Fibroblast of pulmonary artery (primary cell): ENCODE measurements around the gene HES6.
A peak's percentile ranks its signal among the peaks of the same experiment; 100 is the strongest.

Experiments used
- DNase-seq: peaks from one replicate; pipeline ENCODE4 v3.0.0-alpha.2; 2010; ENCODE audit warnings: low read depth
- H3K4me3 ChIP-seq: replicated peaks from 2 replicates; pipeline ENCODE4 v1.5.1; 2011; ENCODE audit warnings: low read depth, mild to moderate bottlenecking, control low read depth, low read length, moderate library complexity
- TF ChIP-seq, protein P1 (sequence below): IDR thresholded peaks from 2 replicates; pipeline ENCODE4 v1.5.1; 2011; ENCODE audit warnings: mild to moderate bottlenecking, control low read depth, low read length, inconsistent platforms; ENCODE audit errors: missing control alignments

HES6 gene

DNA sequence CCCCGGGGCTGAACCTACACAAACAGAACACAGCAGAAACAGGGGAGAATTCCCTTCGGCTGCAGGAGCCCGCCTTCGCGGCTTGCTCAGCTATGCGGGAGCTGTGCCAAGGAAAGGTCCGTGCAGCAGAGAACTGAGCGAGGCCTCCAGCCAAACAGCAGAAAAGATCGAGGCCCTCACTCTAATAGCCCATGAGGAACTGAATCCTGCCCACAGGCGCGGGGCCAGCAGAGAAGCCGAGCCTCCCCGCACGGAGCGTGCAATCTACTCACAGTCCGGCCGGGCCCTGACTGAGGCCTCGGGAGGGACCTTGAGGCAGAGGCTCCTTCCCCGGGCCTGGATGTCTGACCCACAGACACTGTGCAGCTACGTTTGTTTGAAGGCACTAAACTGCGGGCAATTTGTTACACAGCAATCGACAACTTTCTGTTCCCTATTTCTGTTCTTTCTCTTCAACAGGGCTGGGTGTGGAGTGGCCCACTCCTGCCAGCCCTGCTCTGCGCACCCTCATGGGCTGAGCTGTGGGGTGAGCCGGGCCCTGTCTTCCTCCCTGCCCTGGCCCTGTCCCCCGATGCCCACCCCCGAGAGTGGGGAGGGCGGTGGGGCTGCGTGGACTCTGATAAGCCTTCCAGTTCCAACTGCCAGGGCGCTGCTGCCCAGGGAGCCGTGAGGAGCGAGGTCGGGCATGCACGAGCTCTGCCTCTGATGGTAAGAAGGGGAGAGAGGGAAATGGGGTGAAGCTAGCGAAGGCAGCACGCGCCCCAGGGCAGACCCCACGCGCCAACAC lies 13.7 kb downstream of the HES6 start:
- TF ChIP-seq, protein P1, sequence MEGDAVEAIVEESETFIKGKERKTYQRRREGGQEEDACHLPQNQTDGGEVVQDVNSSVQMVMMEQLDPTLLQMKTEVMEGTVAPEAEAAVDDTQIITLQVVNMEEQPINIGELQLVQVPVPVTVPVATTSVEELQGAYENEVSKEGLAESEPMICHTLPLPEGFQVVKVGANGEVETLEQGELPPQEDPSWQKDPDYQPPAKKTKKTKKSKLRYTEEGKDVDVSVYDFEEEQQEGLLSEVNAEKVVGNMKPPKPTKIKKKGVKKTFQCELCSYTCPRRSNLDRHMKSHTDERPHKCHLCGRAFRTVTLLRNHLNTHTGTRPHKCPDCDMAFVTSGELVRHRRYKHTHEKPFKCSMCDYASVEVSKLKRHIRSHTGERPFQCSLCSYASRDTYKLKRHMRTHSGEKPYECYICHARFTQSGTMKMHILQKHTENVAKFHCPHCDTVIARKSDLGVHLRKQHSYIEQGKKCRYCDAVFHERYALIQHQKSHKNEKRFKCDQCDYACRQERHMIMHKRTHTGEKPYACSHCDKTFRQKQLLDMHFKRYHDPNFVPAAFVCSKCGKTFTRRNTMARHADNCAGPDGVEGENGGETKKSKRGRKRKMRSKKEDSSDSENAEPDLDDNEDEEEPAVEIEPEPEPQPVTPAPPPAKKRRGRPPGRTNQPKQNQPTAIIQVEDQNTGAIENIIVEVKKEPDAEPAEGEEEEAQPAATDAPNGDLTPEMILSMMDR = no peak
- peak; percentile 51 for DNase-seq
- no peak overlapping the region for H3K4me3 ChIP-seq

DNA sequence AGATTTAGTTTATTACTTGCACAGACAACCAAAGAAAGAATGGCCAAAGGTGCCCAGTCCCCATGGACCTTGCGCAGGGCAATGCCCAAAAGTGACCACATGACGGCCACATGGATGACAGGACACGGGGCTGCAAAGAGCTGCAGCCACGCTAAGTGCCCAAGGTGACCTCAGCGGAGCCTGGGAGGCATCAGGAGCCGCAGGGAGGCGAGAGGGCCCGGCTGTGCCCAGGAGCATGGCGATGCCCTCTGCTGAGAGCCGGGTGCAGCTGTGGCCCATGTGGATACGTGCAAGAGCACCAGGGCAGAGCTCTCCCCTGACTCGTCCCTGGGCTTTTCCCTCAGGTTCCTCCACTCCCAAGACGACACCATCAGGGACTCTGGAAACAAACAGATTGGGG lies 14.7 kb downstream of the HES6 start:
- H3K4me3 ChIP-seq = no peak overlapping the region
- TF ChIP-seq, protein P1 = no peak
- DNase-seq = no peak

DNA sequence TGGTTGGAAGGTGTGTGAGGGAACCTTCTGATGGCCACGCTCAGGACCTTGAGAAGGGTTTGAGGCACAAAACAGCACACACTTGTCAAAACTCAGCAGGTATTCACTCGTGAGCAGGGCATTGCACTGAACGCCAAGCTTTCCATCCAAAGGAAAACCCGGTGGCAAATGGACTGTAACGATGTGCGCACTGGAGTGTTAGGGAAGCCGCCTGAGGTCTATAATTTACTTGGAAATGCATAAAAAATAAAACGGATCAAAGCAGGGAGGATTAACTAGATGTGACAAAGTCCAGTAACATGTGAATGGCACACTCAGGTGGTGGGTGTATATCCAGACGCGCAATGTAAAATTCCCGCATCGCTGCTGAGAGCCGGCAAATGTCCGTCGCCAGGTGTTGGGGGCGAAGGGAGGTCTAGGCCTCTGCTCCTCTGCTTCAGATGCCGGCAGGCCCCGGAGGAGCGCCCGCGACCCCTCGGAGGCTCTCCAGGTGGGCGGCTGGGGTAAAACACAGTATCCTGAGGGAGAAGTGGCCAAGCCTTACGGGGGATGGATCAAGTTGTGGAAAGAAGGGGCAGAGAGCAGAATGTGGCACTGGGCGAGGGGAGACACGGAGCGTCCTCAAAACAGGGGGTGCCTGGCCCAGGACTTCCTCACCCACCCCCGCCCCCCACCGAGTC lies 15.3 kb downstream of the HES6 start:
- no peak for DNase-seq
- TF ChIP-seq, protein P1 = no peak
- no peak overlapping the region for H3K4me3 ChIP-seq

DNA sequence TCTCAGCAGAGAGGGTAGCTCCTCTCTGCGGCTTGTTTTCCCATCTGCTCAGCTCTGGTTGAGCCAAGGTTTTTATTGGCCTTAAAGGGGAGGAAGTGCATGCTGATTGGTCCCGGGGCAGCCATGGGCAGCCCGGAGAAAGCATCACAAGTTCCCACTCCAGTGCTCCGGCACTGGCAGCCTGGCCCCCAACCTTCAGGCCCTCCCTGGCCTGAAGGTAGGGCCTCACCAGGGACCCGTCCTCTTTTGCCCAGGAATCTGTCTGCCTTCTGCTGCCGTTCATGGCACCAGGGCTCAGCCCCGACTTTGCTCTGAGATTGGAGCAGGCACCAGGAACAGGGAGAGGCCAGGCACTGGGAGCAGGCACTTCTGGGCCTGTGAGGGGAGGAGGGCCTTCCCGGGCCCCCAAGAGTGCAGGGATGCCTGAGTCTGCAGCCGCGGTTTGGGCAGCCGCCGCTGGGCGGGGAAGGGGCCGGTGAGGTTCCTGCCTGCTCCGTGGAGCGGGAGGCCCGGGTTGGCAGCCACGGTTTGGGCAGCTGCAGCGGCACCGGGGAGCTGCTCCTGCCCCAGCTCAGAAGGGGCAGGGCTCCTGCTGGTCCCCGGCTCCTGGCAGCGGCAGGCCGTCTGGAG lies 18.8 kb downstream of the HES6 start:
- TF ChIP-seq, protein P1 = no peak
- H3K4me3 ChIP-seq = no peak overlapping the region
- no peak for DNase-seq

DNA sequence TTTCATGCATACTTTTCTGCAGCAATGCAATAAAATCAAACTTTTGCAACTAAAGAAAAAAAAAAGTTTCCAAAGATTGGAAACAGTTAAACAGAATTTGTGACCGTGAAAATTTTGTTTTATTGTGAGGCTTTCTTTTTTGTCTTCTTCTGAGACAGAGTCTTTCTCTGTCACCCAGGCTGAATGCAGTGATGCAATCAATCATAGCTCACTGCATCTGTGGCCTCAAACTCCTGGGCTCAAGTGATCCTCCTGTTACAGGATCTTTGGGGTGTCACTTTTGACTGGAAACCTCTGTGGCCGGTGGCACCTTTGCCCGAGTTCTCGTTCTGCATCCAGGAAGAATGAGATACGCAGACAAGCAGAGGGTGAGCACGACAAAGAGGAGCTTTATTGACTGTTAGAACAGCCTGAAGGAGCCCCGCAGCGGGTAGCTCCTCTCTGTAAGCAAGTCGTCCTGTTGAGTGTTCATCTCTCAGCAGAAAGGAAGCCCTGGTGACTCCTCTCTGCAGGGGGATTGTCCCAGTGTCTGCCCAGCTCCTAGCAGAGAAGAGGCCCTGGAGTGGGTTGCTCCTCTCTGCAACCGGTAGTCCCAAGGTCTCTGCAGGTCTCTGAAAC lies 19.5 kb downstream of the HES6 start:
- TF ChIP-seq, protein P1 = no peak
- no peak for DNase-seq
- no peak overlapping the region for H3K4me3 ChIP-seq

DNA sequence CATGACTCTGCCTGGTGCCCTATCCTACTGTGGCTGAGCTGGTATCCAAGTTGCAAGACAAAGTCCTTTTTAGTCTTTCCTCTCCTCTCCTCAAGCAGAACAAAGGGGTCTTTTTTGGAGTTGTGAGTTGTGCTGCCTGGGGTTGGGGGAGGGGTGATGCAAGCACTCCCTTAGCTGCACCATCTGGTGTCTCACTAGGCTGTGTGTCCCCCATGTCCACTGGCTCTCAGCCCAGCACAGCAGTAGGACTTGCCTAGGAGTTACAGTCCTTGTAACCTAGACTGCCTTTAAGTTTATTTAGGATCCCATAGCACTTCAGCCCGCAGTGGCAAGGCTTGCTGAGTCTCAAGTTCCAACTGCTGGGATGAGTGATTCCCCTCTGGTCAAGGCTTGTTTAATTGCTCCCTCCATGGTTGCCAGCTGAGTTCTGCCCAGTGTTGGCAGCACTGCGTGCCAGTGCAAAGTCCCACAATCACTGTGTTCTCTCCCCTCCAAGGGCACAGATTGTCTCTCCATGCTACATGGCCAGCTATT lies 23.1 kb downstream of the HES6 start:
- TF ChIP-seq, protein P1 = no peak
- DNase-seq = no peak
- no peak overlapping the region for H3K4me3 ChIP-seq
